SK-N-SH treated with all-trans-retinoic acid at 6 μM for 48 hours (cell line): ENCODE data around the gene RASSF5.

Source experiments
- ATAC-seq: fragments of 200-7000 bp; cut with Tn5 transposase; 3 replicates; pipeline ENCODE4 v1.9.1; 2020; ENCODE audit warnings: mild to moderate bottlenecking, moderate library complexity
- ARNTL ChIP-seq: fragments of 450-650 bp; formaldehyde crosslinking; IDR thresholded peaks from 2 replicates; pipeline ENCODE4 v1.5.0; 2020; ENCODE audit warnings: low read depth, mild to moderate bottlenecking, moderate library complexity, borderline replicate concordance
- BACH2 ChIP-seq: fragments of 250-450 bp; sonication (Bioruptor Pico); IDR thresholded peaks from 2 replicates; pipeline ENCODE4 v1.9.0; 2021; ENCODE audit warnings: mild to moderate bottlenecking, borderline replicate concordance
- ESRRG ChIP-seq: fragments of 250-450 bp; sonication (Bioruptor Pico); IDR thresholded peaks from 2 replicates; pipeline ENCODE4 v1.6.1; 2021; ENCODE audit warnings: mild to moderate bottlenecking
- GLIS3 ChIP-seq: fragments of 250-450 bp; sonication (Bioruptor Pico); IDR thresholded peaks from 2 replicates; pipeline ENCODE4 v1.5.0; 2020; ENCODE audit warnings: mild to moderate bottlenecking, moderate library complexity
- ISL1 ChIP-seq: fragments of 250-450 bp; sonication (Bioruptor Pico); IDR thresholded peaks from 2 replicates; pipeline ENCODE4 v2.1.2; 2022; ENCODE audit warnings: mild to moderate bottlenecking, moderate library complexity
- PPARA ChIP-seq: fragments of 250-450 bp; sonication (Bioruptor Pico); IDR thresholded peaks from 2 replicates; pipeline ENCODE4 v1.5.0; 2020; ENCODE audit warnings: mild to moderate bottlenecking, borderline replicate concordance
- RARB ChIP-seq: fragments of 250-450 bp; sonication (Bioruptor Pico); IDR thresholded peaks from 2 replicates; pipeline ENCODE4 v1.8.0; 2021; ENCODE audit warnings: mild to moderate bottlenecking, moderate library complexity
- TCF4 ChIP-seq: fragments of 250-450 bp; sonication (Bioruptor Pico); IDR thresholded peaks from 2 replicates; pipeline ENCODE4 v1.8.0; 2021; ENCODE audit warnings: mild to moderate bottlenecking, moderate library complexity, borderline replicate concordance
- TOX ChIP-seq: fragments of 250-450 bp; sonication (Bioruptor Pico); IDR thresholded peaks from 2 replicates; pipeline ENCODE4 v1.8.0; 2021; ENCODE audit warnings: mild to moderate bottlenecking, moderate library complexity, borderline replicate concordance
- ZC3H10 ChIP-seq: fragments of 250-450 bp; sonication (Bioruptor Pico); IDR thresholded peaks from 2 replicates; pipeline ENCODE4 v1.5.1; 2021; ENCODE audit warnings: mild to moderate bottlenecking, moderate library complexity
- ZFP3 ChIP-seq: fragments of 250-450 bp; sonication (Bioruptor Pico); IDR thresholded peaks from 2 replicates; pipeline ENCODE4 v1.5.0; 2020; ENCODE audit warnings: mild to moderate bottlenecking, moderate library complexity
- ZFP30 ChIP-seq: fragments of 450-650 bp; formaldehyde crosslinking; IDR thresholded peaks from 2 replicates; pipeline ENCODE4 v1.5.0; 2022; ENCODE audit warnings: mild to moderate bottlenecking, moderate library complexity
- ZNF565 ChIP-seq: fragments of 450-650 bp; formaldehyde crosslinking; conservative IDR thresholded peaks from 2 replicates; pipeline ENCODE4 v1.5.0; 2020; ENCODE audit warnings: low read depth, mild to moderate bottlenecking, moderate library complexity
- ZNF70 ChIP-seq: fragments of 450-650 bp; formaldehyde crosslinking; IDR thresholded peaks from 2 replicates; pipeline ENCODE4 v1.5.0; 2020; ENCODE audit warnings: mild to moderate bottlenecking, moderate library complexity
- ZNF8 ChIP-seq: fragments of 450-650 bp; formaldehyde crosslinking; IDR thresholded peaks from 2 replicates; pipeline ENCODE4 v1.5.0; 2020; ENCODE audit warnings: mild to moderate bottlenecking, moderate library complexity
- TF ChIP-seq, protein P1 (sequence below): fragments of 250-450 bp; sonication (Bioruptor Pico); IDR thresholded peaks from 2 replicates; pipeline ENCODE4 v1.5.1; 2020; ENCODE audit warnings: low read depth, mild to moderate bottlenecking, moderate library complexity
- TF ChIP-seq, protein P2 (sequence below): fragments of 250-450 bp; sonication (Bioruptor Pico); IDR thresholded peaks from 2 replicates; pipeline ENCODE4 v1.5.1; 2021; ENCODE audit warnings: mild to moderate bottlenecking, moderate library complexity
- TF ChIP-seq, protein P3 (sequence below): fragments of 250-450 bp; sonication (Bioruptor Pico); IDR thresholded peaks from 2 replicates; pipeline ENCODE4 v1.8.0; 2021; ENCODE audit warnings: low read depth, mild to moderate bottlenecking, moderate library complexity, borderline replicate concordance
- TF ChIP-seq, protein P4 (sequence below): fragments of 250-450 bp; sonication (Bioruptor Pico); IDR thresholded peaks from 2 replicates; pipeline ENCODE4 v1.5.0; 2020; ENCODE audit warnings: mild to moderate bottlenecking, moderate library complexity

Gene RASSF5

DNA sequence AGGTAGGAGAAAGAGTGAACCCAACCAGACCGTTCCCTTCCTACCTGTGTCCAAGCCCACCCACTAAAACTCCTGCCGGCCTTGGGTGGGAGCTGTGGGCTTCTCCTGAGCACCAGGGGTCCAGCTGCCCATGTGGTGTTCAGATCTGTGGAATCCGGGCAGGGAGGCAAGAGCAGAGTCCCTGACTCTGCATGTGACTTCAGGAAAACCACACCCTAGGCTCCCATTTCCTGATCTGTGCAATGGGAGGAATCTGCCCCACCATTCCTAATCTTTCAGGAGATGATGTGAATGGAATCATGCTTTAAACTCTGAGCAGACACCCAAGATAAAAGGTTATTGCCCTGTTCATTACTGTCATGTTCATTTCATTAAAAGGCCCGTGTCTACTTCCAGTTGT is 77.4 kb downstream of the RASSF5 start:
- no peak for ATAC-seq
- TF ChIP-seq ESRRG (CRISPR knock-in tag) (no peak), ZNF565 (no peak), ZFP30 (CRISPR knock-in tag) (no peak), ZNF8 (no peak), ZNF70 (CRISPR knock-in tag) (no peak), RARB (CRISPR knock-in tag) (no peak), ARNTL (CRISPR knock-in tag) (no peak), ISL1 (no peak), ZFP3 (CRISPR knock-in tag) (no peak), TCF4 (CRISPR knock-in tag) (no peak), PPARA (CRISPR knock-in tag) (no peak), BACH2 (CRISPR knock-in tag) (no peak), ZC3H10 (CRISPR knock-in tag) (no peak), TOX (CRISPR knock-in tag) (no peak), GLIS3 (CRISPR knock-in tag) (no peak)
- TF ChIP-seq, protein P1, sequence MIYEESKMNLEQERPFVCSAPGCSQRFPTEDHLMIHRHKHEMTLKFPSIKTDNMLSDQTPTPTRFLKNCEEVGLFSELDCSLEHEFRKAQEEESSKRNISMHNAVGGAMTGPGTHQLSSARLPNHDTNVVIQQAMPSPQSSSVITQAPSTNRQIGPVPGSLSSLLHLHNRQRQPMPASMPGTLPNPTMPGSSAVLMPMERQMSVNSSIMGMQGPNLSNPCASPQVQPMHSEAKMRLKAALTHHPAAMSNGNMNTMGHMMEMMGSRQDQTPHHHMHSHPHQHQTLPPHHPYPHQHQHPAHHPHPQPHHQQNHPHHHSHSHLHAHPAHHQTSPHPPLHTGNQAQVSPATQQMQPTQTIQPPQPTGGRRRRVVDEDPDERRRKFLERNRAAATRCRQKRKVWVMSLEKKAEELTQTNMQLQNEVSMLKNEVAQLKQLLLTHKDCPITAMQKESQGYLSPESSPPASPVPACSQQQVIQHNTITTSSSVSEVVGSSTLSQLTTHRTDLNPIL (CRISPR knock-in tag): no peak
- TF ChIP-seq, protein P2, sequence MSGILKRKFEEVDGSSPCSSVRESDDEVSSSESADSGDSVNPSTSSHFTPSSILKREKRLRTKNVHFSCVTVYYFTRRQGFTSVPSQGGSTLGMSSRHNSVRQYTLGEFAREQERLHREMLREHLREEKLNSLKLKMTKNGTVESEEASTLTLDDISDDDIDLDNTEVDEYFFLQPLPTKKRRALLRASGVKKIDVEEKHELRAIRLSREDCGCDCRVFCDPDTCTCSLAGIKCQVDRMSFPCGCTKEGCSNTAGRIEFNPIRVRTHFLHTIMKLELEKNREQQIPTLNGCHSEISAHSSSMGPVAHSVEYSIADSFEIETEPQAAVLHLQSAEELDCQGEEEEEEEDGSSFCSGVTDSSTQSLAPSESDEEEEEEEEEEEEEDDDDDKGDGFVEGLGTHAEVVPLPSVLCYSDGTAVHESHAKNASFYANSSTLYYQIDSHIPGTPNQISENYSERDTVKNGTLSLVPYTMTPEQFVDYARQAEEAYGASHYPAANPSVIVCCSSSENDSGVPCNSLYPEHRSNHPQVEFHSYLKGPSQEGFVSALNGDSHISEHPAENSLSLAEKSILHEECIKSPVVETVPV (CRISPR knock-in tag): no peak
- TF ChIP-seq, protein P3, sequence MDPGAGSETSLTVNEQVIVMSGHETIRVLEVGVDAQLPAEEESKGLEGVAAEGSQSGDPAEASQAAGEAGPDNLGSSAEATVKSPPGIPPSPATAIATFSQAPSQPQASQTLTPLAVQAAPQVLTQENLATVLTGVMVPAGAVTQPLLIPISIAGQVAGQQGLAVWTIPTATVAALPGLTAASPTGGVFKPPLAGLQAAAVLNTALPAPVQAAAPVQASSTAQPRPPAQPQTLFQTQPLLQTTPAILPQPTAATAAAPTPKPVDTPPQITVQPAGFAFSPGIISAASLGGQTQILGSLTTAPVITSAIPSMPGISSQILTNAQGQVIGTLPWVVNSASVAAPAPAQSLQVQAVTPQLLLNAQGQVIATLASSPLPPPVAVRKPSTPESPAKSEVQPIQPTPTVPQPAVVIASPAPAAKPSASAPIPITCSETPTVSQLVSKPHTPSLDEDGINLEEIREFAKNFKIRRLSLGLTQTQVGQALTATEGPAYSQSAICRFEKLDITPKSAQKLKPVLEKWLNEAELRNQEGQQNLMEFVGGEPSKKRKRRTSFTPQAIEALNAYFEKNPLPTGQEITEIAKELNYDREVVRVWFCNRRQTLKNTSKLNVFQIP: no peak
- TF ChIP-seq, protein P4, sequence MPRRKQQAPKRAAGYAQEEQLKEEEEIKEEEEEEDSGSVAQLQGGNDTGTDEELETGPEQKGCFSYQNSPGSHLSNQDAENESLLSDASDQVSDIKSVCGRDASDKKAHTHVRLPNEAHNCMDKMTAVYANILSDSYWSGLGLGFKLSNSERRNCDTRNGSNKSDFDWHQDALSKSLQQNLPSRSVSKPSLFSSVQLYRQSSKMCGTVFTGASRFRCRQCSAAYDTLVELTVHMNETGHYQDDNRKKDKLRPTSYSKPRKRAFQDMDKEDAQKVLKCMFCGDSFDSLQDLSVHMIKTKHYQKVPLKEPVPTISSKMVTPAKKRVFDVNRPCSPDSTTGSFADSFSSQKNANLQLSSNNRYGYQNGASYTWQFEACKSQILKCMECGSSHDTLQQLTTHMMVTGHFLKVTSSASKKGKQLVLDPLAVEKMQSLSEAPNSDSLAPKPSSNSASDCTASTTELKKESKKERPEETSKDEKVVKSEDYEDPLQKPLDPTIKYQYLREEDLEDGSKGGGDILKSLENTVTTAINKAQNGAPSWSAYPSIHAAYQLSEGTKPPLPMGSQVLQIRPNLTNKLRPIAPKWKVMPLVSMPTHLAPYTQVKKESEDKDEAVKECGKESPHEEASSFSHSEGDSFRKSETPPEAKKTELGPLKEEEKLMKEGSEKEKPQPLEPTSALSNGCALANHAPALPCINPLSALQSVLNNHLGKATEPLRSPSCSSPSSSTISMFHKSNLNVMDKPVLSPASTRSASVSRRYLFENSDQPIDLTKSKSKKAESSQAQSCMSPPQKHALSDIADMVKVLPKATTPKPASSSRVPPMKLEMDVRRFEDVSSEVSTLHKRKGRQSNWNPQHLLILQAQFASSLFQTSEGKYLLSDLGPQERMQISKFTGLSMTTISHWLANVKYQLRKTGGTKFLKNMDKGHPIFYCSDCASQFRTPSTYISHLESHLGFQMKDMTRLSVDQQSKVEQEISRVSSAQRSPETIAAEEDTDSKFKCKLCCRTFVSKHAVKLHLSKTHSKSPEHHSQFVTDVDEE: no peak

DNA sequence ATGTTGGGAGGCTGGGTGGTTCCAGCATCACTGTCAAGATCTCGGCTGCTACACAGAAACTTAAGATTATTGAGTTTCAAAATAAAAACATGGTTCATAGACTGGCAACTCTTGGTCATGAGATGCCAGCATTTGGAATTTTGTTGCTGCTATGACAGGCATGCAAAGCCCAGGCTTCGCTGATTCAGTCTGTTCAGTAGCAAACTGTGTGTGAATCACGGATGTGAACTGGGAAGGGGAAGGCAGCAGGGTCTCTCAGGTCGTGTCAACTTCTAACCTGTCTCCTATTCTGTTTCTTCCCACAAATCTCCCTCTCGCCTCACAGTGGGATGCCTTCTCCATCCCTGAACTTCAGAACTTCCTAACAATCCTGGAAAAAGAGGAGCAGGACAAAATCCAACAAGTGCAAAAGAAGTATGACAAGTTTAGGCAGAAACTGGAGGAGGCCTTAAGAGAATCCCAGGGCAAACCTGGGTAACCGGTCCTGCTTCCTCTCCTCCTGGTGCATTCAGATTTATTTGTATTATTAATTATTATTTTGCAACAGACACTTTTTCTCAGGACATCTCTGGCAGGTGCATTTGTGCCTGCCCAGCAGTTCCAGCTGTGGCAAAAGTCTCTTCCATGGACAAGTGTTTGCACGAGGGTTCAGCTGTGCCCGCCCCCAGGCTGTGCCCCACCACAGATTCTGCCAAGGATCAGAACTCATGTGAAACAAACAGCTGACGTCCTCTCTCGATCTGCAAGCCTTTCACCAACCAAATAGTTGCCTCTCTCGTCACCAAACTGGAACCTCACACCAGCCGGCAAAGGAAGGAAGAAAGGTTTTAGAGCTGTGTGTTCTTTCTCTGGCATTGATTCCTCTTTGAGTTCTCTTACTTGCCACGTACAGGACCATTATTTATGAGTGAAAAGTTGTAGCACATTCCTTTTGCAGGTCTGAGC is 79.4 kb downstream of the RASSF5 start:
- TF ChIP-seq TCF4 (CRISPR knock-in tag): no peak
- no peak for TF ChIP-seq ZFP30 (CRISPR knock-in tag)
- no peak for TF ChIP-seq ZNF565
- TF ChIP-seq ESRRG (CRISPR knock-in tag): no peak
- TF ChIP-seq, protein P3: no peak
- TF ChIP-seq, protein P4: no peak

More for the DNA sequence above, 79.4 kb downstream of the RASSF5 start:
- no peak for ATAC-seq
